Esophagus squamous epithelium (tissue), 5 donors: ENCODE measurements around the gene NEU3. TPM values are rescaled to one million over a fixed set of nuclear protein-coding genes. Genes with fewer than 3 reads are reported as not detected.
"Not testable (repeated sequence)": the region's sequence is repeated elsewhere in the genome, so short reads cannot be mapped to it uniquely, and the experiment has no call there.

Experiments used
- DNase-seq: peaks from one replicate; lab custom pipeline; 2025; lab: John Stamatoyannopoulos, UW
- H3K27ac ChIP-seq, 4 donors: fragments of 200-600 bp; sonication (generic); one replicate each; pipeline ENCODE4 v1.5.1; 2016 to 2019; ENCODE audit warnings: mild to moderate bottlenecking in 1 of 4
- H3K27me3 ChIP-seq, 4 donors: fragments of 200-600 bp; sonication (generic); 1 replicate in 3 of 4; 2 replicates in 1 of 4; pipeline versions ENCODE4 v1.5.1 to v1.6.0; 2017 to 2021; ENCODE audit warnings: antibody characterized with exemption in 1 of 4
- H3K36me3 ChIP-seq, 3 donors: fragments of 200-600 bp; sonication (generic); one replicate each; pipeline ENCODE4 v1.5.1; 2016 to 2019
- H3K4me1 ChIP-seq, 3 donors: fragments of 200-600 bp; sonication (generic); one replicate each; pipeline ENCODE4 v1.5.1; 2017 to 2019
- H3K4me3 ChIP-seq, 4 donors: fragments of 200-600 bp; sonication (generic); 1 replicate in 3 of 4; 2 replicates in 1 of 4; pipeline ENCODE4 v1.5.1; 2016 to 2019; ENCODE audit warnings: mild to moderate bottlenecking in 2 of 4, moderate library complexity in 1 of 4
- H3K9me3 ChIP-seq, 3 donors: fragments of 200-600 bp; sonication (generic); one replicate each; pipeline ENCODE4 v1.5.1; 2016 to 2019
- CTCF ChIP-seq, 6 experiments: fragments of 450-650 bp in 4 of 6; fragments of 200-600 bp in 2 of 6; sonication (generic) in 2 of 6; IDR thresholded peaks; one replicate each; pipeline ENCODE4 v1.5.1; 2016 to 2019; ENCODE audit warnings: antibody characterized with exemption in 6 of 6, mild to moderate bottlenecking in 4 of 6, moderate library complexity in 4 of 6
- POLR2A ChIP-seq, 4 donors: fragments of 450-650 bp; IDR thresholded peaks; one replicate each; pipeline ENCODE4 v1.6.1; 2017; ENCODE audit warnings: antibody characterized with exemption in 4 of 4, mild to moderate bottlenecking in 4 of 4, moderate library complexity in 3 of 4
- WGBS, 2 donors: methylation state at CpG; one replicate each; pipeline ENCODE4 v1.1.5; 2018; 5-methylcytosine and 5-hydroxymethylcytosine counted together
- intact Hi-C: fragments of 100-400 bp; cut with DNase I; formaldehyde crosslinking; loops from one replicate; pipeline ENCODE4 v1.15.0; 2022
- total RNA-seq, 4 donors: library from RNA; depleted of rRNA; stranded (reverse); fragments of >200 nt; gene quantifications; one replicate each; pipeline ENCODE4 v1.1.0, GENCODE V29; 2016
- donor health status: DM: yes; HTN: yes; CAD: no.

The NEU3 gene
- total RNA-seq, 4 donors from 2014 or later, result 0.99 to 5.5 (median 4.2) TPM

DNA sequence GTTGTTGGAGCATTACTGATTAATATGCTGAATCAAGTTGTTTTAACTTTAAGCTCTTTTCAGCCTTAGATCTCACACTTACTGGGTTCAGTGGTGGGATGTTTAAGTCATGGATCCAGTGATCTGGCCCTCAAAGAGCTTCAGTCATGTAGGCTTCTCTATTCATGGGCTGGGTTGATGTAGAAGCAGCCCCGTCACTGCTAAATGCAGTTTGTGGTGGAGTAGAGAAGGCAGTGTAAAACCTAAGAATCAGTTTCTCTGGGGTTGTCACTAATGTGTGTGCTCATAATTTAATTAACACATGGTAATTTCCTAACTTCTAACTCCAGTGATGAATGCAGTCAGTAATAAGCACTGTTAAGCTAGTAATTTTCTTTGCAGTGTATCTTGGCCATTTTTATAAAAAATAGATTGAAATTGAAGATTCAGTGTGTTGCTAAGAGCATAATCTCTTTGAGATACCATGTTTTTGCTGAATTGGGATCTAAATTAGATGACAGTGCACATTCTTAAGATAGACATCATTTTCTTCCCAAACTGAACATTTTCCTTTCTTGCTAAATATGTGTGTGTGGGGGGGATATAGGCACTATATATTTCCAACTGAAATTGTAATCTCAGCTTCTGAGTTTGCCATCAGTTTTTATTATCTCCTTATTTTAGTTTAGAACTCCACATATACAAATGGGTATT lies 30.6 kb upstream of the NEU3 start:
- Histone ChIP-seq H3K4me3 (no peak overlapping the region), H3K4me1 (peaks cover 0 to 46% (median 0%) of the 10 kb centered on the region in 3 donors), H3K27me3 (no peaks in the 10 kb centered on the region), H3K36me3 (peaks cover 0 to 43% (median 0%) of the 10 kb centered on the region in 3 donors), H3K9me3 (no peaks in the 10 kb centered on the region), H3K27ac (no peak overlapping the region)
- DNase-seq, result no peak
- WGBS, 2 donors, result 93 to 100% methylated on average over 1 of the region's 1 CpG
- intact Hi-C loops, result no loop called here
- TF ChIP-seq POLR2A (IDR thresholded peaks at IDR 0.05) (no peak), CTCF (IDR thresholded peaks at IDR 0.05) (no peak)

GRCh38 chr11:74960128-74960527 lies 28.6 kb upstream of the NEU3 start:
- peaks cover 0 to 38% (median 0%) of the 10 kb centered on the region in 3 donors for H3K4me1 ChIP-seq
- H3K4me3 ChIP-seq, intact Hi-C loops, H3K9me3 ChIP-seq, H3K27ac ChIP-seq, DNase-seq, H3K27me3 ChIP-seq: not testable (repeated sequence)
- peaks cover 0 to 34% (median 0%) of the 10 kb centered on the region in 3 donors for H3K36me3 ChIP-seq
- 91 to 100% methylated on average over 6 of the region's 6 CpGs for WGBS, 2 donors

- H3K36me3 ChIP-seq, result peaks cover 0 to 78% (median 10%) of the 10 kb centered on the region in 3 donors
- 69 to 82% methylated on average over 4 to 5 of the region's 5 CpGs for WGBS, 2 donors
- intact Hi-C loops, result no loop called here
These were observed 22.1 kb upstream of the NEU3 start for GRCh38 chr11:74966651-74967050.

GRCh38 chr11:74970852-74971395 lies 17.8 kb upstream of the NEU3 start:
- Histone ChIP-seq H3K27ac (no peak overlapping the region), H3K9me3 (no peaks in the 10 kb centered on the region), H3K4me3 (no peak overlapping the region), H3K36me3 (peaks cover 0 to 99% (median 22%) of the 10 kb centered on the region in 3 donors), H3K4me1 (no peaks in the 10 kb centered on the region), H3K27me3 (no peaks in the 10 kb centered on the region)
- intact Hi-C loops, result no loop called here
- TF ChIP-seq CTCF (IDR thresholded peaks at IDR 0.05), result no peak
- TF ChIP-seq POLR2A (IDR thresholded peaks at IDR 0.05), result no peak
- no peak for DNase-seq
- 73 to 94% methylated on average over 1 of the region's 1 CpG for WGBS, 2 donors

More at GRCh38 chr11:74966651-74967050, 22.1 kb upstream of the NEU3 start:
- no peak for TF ChIP-seq POLR2A (IDR thresholded peaks at IDR 0.05)
- TF ChIP-seq CTCF (IDR thresholded peaks at IDR 0.05), result no peak
- H3K4me3 ChIP-seq, result no peak overlapping the region
- DNase-seq, result no peak
- no peaks in the 10 kb centered on the region for H3K9me3 ChIP-seq
- no peaks in the 10 kb centered on the region for H3K27me3 ChIP-seq
- H3K27ac ChIP-seq, result no peak overlapping the region
- no peaks in the 10 kb centered on the region for H3K4me1 ChIP-seq

DNA sequence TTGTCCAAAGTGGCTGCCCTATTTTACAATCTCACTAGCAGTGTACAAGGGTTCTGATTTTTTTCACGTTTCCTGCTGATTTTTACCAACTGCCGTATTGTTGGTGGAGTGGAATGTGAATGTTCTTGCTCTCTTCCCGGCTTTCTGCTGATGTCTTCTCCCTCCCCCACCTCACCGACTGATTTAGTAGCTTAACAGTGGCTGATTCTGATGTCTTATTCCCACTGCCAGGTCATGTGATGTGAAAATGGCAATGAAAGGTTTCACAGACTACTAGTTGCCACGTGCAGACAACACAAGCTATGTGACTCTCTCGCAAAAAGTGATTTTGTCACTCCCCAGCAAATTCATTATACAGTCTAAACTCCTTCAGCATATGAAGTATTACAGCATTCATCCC lies 17.3 kb upstream of the NEU3 start:
- intact Hi-C loops, result no loop called here
- DNase-seq, result no peak
- Histone ChIP-seq H3K4me3 (no peak overlapping the region), H3K36me3 (peaks cover 0 to 99% (median 22%) of the 10 kb centered on the region in 3 donors), H3K27me3 (no peaks in the 10 kb centered on the region), H3K27ac (no peak overlapping the region), H3K4me1 (no peaks in the 10 kb centered on the region), H3K9me3 (no peaks in the 10 kb centered on the region)
- TF ChIP-seq CTCF (IDR thresholded peaks at IDR 0.05), result no peak
- no peak for TF ChIP-seq POLR2A (IDR thresholded peaks at IDR 0.05)
- WGBS, 2 donors, result 92 to 95% methylated on average over 6 of the region's 6 CpGs
